HG03066 (cell line): ENCODE data around the gene LRRD1.
A peak's percentile ranks its signal among the peaks of the same experiment; 100 is the strongest.
"Not testable (repeated sequence)": the region's sequence is repeated elsewhere in the genome, so short reads cannot be mapped to it uniquely, and the experiment has no call there.

Experiments used
- ATAC-seq: cut with Tn5 transposase; IDR thresholded peaks from one replicate; pipeline ENCODE4 v1.9.1; 2021; ENCODE audit warnings: low read depth; ENCODE audit not compliant: unreplicated experiment

LRRD1 gene

DNA sequence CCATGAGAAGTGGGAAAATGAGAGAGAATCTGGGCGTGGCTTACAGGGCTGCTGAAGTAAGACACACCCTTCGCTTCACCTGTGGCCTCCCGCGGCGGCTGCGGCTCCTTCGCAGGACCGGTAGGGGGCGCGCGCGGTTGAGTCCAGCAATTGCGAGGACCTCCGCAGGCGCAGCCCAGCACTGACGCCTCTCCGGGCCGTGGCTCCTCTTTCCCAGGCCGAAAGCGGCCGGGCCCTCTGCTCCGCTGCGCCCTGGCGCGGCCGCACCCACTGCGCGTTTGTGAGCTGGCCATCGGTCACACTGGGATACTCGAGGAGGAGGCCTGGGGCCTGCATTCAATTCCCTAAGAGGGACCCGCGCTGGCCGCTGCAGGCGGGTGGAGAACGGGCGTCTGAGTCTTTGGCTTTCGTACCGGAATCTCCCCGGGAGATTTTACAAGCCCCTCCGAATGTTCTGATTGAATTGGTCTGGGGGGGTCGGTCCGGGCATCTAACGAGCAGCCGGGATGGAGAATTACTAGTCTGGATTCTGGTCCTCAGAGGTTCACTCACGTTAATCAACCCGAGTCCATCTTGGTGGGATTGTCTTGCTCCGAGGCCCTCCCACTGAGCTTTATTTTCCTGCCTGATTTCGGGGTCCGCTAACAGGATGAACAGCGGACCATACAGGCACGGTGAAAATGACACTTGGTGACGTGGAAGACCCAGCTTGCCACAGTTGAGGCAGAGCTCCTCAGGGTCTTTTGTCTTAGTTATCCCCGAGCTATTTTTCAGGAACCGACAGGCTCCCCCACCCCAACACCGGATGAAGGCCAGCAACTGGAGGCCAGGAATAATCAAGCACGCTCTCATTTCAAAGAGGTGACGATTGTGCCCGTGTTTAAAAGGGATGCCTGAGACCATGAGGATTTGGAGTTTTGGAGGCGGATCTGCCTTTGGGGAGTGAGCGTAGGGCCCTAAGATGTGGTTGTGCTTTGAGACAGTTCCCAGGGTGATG, at the start of gene LRRD1:
Gene LRRD1, minus strand, starts transcription at position 215 of the 997 bp plus-strand sequence. CDS start 13,940 bp downstream, outside the sequence.
- ATAC-seq: peak; percentile 100

DNA sequence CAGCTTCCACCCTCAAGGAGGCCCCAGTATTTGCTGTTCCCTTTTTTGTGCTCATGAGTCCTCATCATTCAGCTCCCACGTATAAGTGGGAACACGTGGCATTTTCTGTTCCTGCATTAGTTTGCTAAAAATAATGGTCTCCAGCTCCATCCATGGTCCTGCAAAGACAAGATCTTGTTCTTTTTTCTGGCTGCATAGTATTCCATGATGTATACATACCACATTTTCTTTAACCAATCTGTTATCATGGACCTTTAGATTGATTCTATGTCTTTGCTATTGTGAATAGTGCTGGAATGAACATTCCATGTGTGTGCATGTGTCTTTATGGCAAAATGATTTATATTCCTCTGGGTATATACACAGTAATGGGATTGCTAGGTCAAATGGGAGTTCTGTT, 49.8 kb upstream of the LRRD1 start:
- no peak for ATAC-seq

DNA sequence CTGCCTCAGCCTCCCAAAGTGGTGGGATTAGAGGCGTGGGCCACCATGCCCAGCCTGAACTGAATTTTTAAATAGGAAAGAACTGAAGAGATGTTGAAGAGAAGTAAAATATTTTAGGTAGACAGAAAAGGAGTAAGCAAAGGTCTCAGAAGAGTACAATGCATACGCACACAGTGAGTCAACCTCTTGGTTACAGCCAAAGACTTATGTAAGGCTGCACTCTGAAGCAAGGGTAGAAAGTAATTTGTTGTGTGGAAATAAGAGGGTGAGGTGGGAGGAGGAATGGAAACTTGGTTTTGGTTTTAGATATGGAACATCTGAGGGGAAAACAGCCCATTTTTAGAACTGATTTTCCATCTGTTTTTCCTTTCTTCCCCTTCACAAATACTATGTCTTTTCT, 49.2 kb upstream of the LRRD1 start:
- ATAC-seq: no peak

DNA sequence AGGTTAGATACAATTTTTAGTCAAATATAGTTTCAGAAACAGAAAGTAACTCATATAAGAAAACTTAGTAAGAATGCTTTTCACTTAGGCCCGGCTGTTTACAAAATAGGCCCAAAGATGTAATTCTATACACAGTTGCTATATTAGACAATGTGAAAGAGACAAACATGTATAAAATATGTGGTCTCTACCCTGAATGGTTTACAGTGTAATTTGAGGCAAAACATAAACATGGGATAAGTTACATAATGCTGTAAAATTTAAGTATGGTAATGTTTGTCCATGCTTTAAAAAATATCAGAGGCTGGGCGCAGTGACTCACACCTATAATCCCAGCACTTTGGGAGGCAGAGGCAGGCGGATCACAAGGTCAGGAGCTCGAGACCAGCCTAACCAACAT, 48.0 kb upstream of the LRRD1 start:
- ATAC-seq: no peak

DNA sequence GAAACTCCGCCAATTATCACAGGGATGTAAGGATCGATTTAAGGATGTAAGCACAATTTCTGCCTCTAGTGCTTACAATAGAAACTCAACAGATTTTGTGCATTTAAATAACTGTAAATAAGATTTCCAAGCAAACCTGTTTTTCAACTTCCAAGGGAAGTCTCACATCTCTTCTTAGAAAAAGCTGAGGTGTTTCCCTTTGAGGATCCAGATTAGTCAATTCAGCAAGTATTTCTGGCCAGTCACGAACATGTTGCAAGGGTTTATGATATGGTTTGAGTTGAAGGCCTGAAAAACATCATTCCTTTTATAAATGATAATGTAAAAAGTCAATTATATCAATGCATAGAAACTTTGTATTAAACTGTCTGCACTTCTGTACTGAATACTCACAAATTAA, 42.8 kb upstream of the LRRD1 start:
- ATAC-seq: no peak

DNA sequence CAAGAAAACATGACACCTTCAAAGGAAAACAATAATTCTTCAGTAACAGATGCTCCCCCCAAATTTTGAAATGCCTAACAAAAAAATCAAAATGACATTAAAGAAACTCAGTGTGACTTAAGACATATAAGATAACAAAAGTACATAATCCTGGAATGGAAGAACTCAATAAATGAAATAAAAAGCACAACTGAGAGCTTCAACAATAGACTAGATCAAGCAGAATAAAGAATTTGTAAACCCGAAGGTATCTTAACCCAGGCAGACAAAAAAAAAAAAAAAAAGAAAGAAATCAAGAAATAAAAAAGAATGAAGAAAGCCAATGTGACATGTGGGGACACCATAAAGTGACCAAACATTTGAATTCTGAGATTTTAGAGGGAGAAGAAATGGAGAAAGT, 27.7 kb upstream of the LRRD1 start:
- ATAC-seq: no peak

DNA sequence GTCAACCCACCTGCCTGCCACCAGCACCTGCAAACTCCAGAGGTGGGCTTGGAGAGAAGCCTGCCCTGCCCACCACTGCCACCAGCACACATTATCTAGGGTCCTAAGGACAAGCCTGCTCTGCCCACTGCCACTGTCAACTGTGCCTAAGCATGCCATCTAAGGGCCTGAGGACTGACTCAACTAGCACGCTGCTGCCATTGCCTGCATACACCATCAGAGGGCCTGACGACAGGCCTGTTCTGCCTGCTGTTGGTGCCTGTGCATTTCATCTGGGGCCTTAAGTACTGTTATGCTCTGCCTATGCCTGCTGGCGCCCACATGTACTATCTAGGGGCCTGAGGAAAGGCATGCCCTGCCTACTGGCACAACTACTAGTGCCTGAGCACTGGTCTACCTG, 27.0 kb upstream of the LRRD1 start:
- ATAC-seq: no peak

DNA sequence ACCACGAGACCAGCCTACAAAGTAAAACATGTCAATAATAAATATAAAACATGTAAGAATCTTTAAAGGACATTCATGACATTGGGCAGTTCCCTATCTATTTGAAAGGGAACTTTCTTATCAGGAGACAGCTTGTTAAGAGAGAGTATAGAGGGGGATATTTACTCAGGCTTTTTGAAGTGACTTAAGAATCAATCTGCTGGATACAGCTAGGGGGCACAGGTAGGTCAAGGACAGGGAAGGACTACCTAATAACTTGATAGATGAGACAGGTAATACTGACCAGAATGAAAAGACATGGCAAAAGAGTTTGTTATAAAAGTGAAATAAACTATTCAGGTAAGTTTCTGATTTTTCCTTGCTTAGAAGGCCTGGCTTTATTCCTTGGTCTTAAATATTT, 21.8 kb upstream of the LRRD1 start:
- no peak for ATAC-seq

DNA sequence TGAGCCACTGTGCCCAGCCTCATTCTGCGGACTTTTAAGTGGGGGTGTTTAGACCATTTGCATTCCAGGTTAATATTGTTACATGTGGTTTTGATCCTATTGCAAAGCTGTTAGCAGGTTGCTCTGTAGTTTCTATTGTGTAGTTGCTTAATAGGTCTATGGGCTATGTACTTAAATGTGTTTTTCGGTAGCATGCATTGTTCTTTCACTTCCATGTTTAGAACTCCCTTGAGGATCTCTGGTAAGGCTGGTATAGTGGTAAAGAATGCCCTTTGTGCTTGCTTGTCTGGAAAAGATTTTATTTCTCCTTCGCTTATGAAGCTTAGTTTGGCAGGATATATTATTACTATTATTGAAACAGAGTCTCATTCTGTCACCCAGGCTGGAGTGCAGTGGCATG, 13.4 kb upstream of the LRRD1 start:
- no peak for ATAC-seq

DNA sequence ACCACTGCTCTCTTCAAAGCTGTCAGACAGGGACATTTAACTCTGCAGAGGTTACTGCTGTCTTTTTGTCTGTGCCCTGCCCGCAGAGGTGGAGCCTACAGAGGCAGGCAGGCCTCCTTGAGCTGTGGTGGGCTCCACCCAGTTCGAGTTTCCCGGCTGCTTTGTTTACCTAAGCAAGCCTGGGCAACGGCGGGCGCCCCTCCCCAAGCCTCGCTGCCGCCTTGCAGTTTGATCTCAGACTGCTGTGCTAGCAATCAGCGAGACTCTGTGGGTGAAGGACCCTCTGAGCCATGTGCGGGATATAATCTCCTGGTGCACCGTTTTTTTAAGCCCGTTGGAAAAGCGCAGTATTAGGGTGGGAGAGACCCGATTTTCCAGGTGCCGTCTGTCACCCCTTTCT, 10.3 kb upstream of the LRRD1 start:
- not testable (repeated sequence) for ATAC-seq

DNA sequence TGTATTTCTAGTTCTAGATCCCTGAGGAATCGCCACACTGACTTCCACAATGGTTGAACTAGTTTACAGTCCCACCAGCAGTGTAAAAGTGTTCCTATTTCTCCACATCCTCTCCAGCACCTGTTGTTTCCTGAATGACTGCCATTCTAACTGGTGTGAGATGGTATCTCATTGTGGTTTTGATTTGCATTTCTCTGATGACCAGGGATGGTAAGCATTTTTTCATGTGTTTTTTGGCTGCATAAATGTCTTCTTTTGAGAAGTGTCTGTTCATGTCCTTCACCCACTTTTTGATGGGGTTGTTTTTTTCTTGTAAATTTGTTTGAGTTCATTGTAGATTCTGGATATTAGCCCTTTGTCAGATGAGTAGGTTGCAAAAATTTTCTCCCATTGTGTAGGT, 5.4 kb upstream of the LRRD1 start:
- not testable (repeated sequence) for ATAC-seq

DNA sequence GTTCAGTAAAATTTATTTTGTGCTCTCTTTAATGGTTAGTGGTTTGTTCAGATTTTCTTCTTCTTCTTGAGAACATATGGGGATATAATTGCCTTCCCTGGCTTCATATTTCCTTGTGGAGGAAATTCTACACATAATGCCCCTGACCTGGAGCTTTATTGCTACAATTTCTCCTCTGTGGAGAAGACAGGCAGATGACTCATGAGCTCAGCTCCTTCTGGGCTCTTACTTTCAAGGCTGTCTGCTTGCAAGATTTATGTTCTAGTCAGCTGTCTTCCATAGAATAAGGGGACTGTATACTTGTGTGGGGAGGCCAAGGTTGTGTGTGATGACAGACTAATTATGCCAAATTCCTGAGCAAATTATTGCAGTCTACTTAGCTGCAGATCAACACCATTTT, 1.6 kb downstream of the LRRD1 start:
- ATAC-seq: no peak

DNA sequence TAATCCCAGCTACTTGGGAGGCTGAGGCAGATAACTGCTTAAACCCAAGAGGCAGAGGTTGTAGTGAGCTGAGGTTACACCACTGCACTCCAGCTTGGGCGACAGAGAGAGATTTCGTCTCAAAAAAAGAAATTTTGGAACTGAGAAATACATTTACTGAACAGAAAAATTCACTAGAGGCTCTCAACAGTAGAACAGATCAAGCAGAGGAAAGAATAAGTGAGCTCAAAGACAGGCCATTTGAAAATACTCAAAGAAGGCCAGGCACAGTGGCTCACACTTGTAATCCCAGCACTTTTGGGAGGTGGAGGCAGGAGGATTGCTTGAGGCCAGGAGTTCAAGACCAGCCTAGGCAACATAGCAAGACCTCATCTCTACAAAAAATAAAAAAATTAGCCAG, 9.4 kb downstream of the LRRD1 start:
- not testable (repeated sequence) for ATAC-seq

DNA sequence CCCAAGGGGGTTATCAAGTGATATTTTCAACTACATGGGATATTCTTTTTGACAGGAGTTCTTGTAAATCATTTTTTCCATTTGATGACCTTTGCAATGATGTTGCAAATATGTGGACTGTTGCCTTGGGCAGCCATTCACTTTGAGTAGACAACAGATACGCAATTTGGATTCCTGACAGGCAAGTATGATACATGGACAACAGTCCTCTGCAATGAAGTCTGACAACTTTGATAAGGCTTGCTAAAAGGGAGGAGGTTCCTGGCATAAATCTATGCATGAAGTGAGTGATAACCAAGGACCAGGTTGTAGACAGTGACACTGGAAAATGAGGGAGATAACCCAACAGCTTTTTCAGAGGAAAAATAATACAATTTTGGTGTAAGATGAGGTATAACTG, 17.7 kb downstream of the LRRD1 start:
- no peak for ATAC-seq

DNA sequence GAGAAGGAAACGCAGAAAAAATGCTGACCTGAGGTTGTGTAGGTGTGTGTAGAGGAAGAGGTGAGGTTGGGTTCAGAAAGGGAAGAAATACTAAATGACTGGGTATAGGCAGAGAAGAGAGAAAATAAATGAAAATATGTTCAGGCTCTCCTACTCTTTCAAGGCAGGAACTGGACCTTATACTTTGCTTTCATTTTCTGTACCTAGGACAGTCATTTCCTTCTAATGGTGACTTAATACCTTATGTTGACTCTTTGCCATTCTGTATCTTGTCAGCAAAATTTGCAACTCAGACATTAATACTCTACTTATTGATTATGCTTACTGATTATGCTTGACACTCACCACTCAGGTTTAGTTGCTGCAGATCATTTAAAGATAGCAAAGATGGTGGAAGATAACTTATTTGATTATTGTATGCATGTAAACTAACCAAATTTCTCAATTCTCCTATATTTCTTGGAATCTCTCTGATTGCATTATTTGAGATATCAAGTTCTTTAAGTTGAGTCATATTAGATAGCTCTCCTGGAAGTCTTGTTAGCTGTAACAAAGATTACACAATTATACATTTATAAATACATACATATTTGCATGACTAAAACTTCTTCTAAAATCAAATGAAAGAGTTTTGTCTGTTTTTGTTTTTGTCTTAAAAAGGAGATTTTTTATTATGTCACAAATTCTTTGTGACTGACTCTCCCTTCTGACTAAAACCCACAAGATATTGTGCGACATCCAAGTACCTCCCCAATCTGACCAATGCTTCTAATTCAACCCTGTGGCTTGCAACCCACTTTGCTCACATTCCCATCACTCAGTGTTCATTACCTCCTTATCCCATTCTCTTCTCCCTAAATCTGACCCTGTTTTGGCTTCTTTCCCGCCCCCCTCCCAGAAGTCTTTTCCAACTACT, 20.0 kb downstream of the LRRD1 start:
- ATAC-seq: no peak

DNA sequence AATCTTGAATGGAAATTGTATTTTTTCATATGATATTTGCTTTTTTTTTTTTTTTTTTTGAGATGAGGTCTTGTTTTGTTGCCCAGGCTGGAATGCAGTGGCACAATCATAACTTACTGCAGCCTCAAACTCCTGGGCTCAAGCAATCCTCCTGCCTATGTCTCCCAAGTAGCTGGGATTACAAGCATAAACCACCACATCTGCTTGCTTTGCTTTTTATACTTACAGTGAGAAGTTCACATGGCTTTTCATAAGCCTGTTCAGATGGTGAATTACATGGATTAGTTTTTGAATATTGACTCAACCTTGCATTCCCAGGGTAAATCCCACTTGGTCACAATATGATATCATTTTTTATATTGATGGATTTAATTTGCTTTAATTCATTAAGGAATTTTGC, 22.0 kb downstream of the LRRD1 start:
- ATAC-seq: no peak

DNA sequence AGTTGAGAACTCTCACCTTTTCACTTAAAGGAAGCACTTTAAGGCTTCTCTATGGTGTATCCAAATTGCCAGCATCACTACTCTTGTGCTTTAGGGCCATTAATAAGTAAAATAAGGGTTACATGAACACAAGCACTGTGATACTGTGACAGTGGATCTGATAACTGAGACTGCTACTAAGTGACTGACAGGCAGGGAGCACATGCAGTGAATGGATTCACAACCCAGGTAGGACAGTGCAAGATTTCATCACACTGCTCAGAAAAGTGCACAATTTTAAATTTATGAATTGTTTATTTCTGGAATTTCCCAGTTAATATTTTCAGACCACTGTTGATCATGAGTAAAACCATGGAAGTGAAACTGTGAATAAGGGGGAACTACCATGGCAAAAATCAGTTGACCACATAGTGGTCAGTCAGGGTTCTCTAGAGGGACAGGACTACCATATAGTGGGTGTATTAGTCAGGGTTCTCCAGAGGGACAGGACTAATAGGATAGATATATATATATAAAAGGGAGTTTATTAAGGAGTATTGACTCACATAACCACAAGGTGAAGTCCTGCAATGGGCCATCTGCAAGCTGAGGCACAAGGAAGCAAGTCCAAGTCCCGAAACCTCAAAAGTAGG, 23.7 kb downstream of the LRRD1 start:
- ATAC-seq: no peak

DNA sequence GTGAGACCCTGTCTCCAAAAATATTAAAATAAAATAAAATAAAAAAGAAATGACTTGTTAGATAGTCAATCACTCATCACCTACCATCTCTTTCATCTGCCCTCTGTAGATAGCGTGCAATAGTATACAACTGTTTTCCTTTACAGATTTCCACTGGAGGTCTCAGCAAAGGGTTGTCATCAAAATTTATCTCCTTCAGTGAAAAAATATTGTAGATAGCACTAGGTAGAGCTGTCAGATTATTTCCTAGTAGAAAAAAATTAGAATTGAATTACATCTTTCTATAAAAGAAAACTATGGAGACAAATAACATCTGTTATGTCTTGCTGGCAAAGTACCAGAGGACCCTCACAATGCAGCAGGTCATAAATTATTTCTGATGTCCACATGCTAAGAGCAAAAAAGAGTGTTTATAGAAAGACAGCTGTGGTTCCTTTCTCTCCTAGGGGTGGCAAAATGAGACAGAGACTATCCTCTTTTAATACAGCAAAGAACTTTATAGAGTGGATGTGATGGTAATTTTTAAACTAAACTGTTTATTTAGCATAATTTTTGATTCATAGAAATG, 28.4 kb downstream of the LRRD1 start:
- no peak for ATAC-seq

DNA sequence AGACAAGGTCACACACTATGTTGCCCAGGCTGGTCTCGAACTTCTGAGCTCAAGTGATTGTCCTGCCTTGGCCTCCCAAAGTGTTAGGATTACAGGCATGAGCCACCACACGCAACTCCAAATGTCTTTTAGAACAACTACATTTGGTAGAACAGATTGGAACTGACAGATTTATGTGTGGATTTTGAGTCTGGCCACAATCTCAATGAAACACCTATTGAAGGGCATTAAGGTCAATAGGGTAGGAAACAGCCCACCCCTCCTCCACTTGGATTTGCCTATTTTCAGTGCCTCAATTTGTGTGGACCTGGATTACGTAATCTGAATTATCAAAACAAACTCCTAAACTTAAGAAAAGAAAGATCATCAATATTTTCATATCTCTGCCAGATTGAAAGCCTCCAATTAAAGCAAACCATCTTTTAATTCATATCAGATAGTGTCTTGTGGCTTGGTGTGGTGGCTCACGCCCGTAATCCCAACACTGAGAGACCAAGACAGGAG, 29.2 kb downstream of the LRRD1 start:
- ATAC-seq: no peak

DNA sequence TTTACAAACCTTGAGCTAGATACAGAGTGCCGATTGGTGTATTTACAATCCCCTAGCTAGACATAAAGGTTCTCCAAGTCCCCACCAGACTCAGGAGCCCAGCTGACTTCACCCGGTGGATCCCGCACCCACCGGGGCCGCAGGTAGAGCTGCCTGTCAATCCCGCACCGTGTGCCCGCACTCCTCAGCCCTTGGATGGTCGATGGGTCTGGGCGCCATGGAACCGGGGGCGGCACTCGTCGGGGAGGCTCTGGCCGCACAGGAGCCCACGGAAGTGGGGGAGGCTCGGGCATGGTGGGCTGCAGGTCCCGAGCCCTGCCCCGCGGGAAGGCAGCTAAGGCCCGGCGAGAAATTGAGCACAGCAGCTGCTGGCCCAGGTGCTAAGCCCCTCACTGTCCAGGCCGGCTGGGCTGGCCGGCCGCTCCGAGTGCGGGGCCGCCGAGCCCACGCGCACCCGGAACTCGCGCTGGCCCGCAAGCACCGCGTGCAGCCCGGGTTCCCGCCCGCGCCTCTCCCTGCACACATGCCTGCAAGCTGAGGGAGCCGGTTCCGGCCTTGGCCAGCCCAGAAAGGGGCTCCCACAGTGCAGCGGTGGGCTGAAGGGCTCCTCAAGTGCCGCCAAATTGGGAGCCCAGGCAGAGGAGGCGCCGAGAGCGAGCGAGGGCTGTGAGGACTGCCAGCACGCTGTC, 35.6 kb downstream of the LRRD1 start:
- not testable (repeated sequence) for ATAC-seq
